SK-MEL-5 (cell line): Measurements from ENCODE around the gene CUEDC1. TPM values are rescaled to one million over a fixed set of nuclear protein-coding genes. Genes with fewer than 3 reads are reported as not detected.
A peak's percentile ranks its signal among the peaks of the same experiment; 100 is the strongest.

Experiments used
- DNase-seq: peaks from one replicate; pipeline ENCODE4 v3.0.0-alpha.2; 2016; ENCODE audit warnings: low read depth, low spot score
- in situ Hi-C: cut with HindIII; loops from 2 replicates; pipeline ENCODE4 v1.10.0; 2016; ENCODE audit warnings: low sequenced_read_pairs, high pct_unique_total_duplicates, low pct_unique_long_range_greater_than_20kb
- total RNA-seq: library from RNA; depleted of rRNA; stranded (reverse); fragments of >200 nt; shearing (Covaris generic); gene quantifications from 2 replicates; pipeline ENCODE4 v1.2.3, GENCODE V29; 2014

CUEDC1 gene
- total RNA-seq, 1 experiment from 2014 or later, result 10.4 TPM

DNA sequence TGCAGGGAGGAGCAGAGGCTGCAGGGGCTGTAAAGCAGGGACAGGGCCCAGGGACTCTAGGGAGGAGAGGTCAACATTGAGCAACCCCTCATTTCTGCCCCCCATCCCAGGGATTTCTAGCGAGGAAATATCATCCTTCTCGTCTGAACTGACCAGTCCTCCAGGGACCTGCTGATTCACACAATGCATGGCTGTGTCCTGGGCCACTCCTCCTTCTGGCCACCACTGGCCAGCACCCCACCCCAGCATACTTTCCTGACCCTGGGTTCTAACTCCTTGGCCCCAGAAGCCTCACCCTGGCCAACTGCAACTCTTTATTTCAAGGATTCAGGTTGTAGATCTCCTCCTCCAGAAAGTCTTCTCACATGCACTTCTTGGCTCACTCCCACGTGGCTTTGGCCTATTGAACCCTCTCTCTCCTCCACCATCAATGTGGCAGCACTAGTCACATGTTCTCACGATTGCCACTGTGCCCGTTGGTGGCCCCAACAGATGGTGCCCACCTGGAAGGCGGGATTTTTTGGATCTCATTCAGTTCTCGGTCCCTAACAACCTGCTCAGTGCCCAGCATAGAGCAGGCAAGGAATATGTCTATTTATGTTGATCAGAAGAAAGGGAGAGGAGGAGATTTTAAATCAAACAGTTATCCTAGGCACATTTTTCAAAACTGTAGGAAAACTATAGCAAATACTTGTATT, 41.5 kb downstream of the CUEDC1 start:
- in situ Hi-C loops, result no loop called here
- peak; percentile 44 for DNase-seq

DNA sequence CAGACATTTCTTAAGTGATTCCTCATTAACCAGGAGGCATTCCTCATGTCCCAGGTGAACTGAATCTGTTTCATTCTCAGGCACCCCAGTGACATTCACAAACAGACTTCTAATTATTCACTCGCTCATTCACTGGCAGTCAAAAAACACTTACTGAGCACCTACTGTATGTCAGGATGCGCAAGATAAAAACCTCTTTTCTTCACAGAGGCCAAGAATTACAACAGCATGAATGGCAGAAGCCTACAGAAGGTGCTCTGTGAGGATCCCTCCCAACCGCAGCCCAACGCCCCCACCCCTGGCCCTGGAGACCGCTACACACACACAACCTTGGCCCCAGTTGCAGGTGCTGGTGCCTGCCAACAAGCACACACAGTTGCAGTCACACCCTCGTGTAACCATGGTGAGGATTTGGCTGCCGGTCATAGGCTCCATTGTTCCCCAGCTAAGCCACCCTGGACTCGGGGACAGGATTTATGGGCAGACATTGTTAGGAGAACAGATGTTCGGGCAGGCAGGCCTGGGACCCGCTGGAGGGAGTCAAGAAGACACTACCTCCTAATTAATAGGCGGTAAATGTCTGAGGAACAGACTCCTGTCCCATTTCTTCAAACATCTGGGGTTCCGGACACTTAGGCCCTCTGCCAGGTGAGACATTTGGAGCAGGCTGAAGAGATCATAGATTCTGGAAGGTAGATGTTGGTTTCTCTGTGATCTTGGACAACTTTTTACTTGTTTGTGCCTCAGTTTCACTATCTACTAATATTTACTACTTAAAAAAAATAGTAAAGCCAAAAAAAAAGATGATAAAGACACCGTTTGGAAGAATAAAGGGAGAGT, 43.2 kb downstream of the CUEDC1 start:
- in situ Hi-C loops, result no loop called here
- DNase-seq, result peak; percentile 42

DNA sequence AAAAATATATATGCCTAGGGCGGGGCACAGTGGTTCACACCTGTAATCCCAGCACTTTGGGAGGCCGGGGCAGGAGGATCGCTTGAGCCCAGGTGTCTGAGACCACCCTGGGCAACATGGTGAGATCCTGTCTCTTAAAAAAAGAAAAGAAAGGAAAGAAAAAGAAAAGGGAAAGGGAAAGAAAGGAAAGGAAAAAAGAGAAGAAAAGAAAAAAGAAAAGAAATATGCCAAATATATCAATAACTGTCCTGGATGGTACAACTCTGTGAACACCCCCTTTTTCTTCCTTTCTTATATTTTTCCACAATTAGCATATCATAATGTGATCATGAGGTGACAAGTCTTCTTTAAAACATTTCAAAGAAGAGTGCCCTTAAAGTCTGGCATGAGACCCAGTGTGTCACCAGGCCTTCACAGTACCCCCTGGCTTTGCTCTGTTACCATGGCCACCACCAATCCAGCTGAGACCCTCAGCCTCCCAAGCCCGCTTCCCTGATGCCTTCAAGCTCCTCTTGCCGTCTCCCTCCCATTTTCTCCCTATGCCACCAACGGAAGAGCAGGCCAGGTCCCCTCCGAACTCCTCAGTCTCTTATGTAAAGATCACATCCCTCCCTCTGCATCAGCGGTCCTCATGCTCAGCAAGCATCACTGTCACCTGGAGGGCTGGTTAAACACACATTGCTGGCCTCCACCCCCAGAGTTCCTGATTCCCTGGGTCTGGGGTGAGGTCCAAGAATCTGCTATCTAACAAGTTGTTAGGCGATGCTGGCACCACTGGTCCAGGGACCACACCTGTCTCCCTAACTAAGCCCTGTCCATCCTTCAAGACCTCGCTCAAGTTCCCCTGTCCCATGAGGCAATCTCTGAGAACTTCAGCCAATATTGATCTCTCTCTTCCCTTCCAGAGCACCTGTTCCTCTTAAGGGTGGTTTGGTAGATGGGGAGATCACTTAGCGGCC, 44.5 kb downstream of the CUEDC1 start:
- in situ Hi-C loops, result no loop called here

DNA sequence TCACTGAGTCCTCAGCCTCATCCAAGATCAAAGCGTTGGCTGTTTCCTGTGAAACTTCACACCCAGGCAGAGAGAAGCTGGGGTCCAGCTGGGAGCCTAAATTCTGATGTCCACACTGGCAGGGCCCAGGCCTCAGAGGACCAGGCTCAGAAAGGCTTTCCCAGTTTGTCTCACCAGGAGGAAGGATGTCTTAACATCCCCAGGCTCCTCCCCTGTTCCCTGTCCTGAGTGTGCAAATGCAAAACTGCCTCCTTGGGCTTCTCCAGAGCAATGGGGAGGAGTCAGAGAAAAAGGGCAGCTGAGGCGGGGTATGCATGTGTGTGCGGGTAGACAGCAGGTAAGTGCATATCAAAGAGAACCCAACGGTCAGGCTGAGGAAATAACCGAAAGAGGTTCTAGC, 45.7 kb downstream of the CUEDC1 start:
- no peak for DNase-seq
- in situ Hi-C loops, result no loop called here

More for the DNA sequence above, 44.5 kb downstream of the CUEDC1 start:
- DNase-seq, result no peak

DNA sequence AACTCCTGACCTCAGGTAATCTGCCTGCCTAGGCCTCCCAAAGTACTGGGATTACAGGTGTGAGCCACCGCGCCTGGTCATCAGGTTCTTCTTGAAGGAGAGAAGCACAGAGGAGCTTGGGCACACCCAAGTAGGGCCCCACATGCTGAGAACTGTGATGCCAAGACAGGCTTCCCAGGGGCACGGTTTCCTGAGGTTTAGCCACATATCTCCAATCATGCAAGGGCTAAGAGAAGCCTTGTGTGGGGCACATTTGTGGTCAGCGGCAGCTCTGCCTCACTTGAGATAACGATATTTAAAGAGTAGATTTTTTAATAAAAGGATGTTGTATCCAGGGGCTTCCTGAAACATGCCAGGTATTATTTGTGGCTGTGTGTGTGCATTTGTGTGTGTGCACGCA, 46.9 kb downstream of the CUEDC1 start:
- in situ Hi-C loops, result no loop called here
- DNase-seq, result no peak

DNA sequence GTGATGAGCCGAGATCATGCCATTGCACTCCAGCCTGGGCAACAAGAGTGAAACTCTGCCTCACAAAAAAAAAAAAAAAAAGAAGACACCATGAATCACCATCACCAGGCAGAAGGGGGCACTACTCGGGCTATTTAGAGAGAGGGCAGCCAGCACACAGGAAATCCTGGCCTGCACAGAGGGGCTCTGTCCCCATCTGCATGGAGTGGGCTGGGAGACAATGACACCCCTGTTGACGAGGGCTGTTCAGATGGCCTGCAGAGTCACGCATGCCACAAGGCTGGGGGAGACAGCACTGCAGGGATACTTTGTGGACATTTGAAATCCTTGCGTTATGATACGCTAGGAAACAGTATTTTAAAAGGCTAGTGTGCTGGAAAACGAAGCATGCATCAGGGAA, 48.3 kb downstream of the CUEDC1 start:
- peak; percentile 98 for DNase-seq
- in situ Hi-C loops, result no loop called here

DNA sequence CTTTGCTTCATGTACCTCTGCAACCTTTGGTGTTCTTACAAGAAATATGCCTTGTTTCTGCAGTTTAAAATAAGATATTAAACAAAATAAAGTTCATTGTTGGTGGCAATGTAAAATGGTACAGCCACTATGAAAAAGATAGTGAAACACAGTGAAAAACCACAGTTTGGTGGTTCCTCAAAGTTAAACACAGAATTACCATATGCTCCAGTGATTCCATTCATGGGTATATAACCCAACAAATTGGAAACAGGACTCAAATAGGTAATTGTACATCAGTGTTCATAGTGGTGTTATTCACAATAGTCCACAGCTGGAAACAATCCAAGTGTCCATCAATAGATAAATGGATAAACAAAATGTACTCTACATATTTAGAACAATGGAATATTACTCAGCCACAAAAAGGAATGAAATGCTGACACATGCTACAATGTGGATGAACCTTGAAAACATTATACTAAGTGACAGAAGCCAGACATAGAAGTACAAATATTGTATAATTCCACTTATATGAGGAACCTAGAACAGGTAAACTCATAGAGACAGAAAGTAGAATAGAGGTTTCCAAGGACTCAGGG, 49.2 kb downstream of the CUEDC1 start:
- in situ Hi-C loops, result no loop called here

DNA sequence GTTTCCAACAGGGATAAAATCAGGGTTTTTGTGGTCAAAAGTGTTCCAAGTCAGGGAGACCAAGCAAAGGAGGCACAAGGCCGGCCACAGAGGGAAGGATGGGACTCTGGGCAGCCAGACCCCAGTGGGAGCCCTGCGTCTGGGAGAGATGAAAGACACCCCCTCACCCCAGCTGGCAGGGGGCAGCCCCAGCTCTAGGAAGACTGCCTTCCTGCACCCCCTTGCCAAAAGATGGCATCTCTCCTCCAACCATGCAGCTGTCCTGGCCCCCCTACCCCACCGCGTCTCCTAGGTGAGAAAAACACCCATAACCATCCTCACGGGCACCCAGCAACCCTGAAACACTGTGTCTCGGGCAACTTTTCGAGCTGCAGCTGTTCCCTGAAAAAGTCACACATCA, 51.3 kb downstream of the CUEDC1 start:
- DNase-seq, result no peak
- in situ Hi-C loops, result no loop called here

More for the DNA sequence above, 49.2 kb downstream of the CUEDC1 start:
- DNase-seq, result no peak

DNA sequence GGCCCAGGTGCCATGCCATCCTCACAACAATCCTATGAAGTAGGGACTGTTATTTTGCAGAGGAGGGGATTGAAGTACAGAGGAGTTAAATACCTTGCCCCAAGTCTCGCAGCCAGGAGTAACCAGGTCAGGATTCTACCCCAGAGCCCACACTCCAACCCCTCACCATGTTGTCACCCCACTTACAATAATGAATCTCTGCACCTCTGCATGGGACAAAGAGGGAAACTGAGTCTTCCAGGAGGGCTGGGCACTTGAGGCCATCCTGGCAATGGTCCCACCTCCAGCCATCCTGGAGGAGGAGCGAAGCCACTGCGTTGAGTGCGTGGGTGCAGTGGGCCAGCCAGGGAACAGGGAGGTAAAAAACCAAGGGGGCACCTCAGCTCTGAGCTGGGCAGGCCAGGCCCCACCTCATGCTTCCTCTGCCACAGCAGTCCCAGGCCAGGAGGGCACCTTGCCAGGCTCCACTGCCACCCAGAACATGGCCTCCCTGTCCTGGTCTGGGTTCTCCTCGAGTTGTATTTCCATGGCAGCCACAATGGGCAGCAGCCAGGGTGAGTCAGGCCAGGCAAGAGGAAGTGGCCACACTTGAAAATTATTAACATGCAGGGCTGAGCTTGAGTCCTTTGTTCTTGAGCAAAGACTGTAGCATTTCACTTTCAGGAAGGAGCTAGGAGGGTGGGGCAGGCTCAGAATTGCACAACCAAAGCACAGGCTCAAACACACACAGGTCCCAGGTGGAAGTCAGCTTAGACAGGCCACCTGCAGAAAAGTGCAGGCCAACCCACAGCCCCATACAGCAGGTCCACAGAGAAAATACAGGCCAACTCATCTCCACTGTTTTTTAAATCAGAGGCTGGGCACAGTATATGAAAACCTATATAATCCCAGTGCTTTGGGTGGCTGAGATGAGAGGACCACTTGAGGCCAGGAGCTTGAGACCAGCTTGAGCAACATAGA, 52.1 kb downstream of the CUEDC1 start:
- in situ Hi-C loops, result no loop called here
- DNase-seq, result peak; percentile 78

DNA sequence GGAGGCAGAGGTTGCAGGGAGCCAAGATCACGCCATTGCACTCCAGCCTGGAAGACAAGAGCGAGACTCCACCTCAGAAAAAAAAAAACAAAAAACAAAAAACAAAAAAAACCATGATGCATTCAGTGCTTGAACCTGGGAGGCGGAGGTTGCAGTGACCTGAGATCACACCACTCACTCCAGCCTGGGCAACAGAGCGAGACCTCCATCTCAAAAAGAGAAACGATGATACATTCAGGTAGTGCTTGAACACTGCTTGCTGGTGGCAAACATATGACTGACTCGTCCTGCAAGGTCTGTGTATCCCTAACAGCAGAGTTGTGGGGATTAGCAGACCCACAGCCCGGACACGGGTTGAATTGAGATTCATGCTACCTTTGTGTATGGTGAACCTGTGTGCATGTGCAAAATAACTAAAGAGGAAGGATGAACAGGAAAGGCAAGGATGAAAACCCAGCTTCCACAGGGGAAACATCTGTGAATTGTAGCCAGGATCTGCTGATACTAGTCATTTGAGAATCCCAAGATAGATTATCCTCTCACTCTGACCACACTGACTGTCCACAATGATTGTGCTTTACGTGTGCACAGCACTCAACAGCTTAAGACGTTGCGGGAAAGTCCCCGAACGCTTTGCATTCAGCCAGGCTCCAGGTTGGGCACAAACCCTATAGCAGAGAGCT, 53.0 kb downstream of the CUEDC1 start:
- no peak for DNase-seq
- in situ Hi-C loops, result no loop called here

DNA sequence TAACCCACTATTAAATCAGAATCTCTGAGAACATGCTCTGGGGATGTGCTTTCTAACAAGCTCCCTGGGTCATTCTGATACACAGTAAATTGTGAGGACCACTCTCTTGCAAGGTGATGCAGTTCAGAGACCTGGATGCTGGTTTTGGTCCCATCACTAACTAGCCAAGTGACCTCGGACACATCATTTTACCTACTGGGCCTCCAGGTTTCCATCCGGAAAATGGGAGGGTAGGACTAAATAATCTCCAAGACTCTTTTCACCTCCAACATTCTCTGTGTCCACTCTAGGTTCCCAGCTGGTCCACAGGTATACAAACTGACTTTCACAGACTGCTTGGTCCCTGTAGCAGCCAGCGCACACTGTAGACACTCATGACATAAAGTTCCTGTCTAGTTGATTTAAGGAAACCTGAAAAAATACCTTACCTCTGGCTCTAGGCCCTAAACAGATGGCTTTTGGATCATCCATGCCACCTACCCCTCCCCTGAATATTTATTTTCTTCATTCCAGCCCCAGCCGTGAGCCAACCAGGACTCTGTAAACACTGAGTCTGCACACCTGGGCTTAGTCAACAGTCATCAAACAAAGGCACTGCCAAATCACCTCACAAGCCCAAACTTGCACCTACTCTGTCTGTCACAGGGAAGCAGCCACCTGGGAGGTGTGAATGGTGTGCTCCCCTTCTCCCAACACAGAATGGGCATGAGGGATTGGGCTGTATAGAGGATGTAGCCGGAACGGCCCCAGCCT, 54.0 kb downstream of the CUEDC1 start:
- in situ Hi-C loops, result no loop called here
- DNase-seq, result no peak

DNA sequence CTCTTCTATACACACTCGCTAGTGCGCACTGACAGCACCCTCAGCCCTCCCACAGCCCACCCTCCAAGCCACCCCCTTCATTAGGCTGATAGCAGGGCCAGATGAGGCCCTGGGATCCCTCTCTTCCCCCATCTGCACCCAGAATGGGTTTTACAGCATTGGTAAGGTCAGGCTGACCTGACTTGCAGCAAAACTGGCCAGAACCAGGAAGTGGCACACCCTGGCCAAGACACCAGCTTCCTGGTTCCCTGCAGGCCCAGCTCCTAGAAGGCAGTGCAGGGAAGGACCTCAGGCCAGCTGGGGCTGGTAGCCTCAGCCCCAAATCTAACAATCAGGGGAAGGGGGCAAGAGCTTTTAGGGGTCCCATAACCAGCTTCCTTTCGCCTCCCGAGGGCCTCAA, 55.4 kb downstream of the CUEDC1 start:
- in situ Hi-C loops, result no loop called here
- no peak for DNase-seq

DNA sequence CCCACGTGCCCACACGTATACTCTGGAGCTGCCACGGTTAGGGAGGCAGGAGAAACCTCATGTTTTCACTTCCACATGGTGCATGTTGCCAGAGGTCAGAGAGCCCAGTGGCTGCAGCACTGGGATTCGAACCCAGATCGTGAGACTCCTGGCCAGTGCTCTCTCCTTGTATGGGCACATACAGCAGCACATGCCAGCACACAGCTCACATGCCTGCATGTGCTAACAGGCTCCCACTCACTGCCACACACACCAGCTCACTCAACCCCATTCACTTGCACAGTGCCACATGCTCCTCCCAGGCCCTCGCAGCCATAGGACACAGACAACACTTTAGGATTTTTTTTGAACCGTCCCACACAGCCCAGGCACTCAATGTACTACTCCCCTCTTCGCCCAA, 55.8 kb downstream of the CUEDC1 start:
- no peak for DNase-seq
- in situ Hi-C loops, result no loop called here

DNA sequence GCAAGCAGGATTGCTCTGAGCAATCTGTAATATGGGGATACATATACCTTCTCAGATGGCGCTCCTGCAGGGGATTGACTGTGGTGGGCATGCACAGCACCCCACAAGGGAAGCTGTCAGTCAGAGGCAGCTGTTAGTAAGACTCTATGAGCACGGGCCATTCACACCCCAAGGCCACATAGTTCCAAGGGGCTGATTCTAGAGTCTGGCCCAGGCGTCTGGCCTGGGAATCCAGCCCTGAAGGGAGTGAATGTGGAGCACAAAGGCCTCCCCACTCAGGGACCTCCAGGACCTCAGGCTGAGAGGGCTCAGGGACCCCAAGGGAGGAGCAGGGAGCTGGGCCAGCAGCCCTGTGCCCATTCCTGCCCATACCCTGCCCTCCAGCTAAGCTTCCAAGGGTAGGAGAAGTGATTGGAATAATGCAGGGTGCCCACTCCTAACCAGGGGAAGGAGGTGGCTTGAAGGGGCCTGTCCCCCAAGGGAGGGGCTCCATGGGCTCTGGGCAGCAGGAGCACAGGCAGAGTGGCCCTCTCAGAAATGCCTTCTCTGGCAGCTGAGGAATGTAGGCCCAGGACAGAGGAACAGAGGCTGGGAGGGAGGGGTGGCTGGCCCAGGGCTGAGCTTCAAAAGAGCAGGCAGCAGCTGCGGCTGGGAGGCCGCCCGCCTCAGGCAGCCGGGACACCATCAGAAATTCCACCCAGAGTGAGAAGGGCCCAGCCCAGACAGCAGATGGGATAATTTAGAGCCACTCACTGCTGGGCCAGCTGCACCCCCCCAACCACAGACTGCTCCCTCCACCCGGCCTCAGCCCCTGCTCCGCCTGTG, 56.5 kb downstream of the CUEDC1 start:
- in situ Hi-C loops, result no loop called here
- DNase-seq, result no peak
